Mammary epithelial cell (primary cell): ENCODE data around the gene ZNF521.

Experiments
- CTCF ChIP-seq, 2 donors: IDR thresholded peaks in 1 of 2; conservative IDR thresholded peaks in 1 of 2; 2 replicates each; pipeline ENCODE4 v1.5.1; 2011 to 2012; ENCODE audit warnings: inconsistent platforms in 2 of 2, low read length in 2 of 2, mild to moderate bottlenecking in 2 of 2, control low read depth in 1 of 2, low read depth in 1 of 2; ENCODE audit not compliant: insufficient read depth in 1 of 2; ENCODE audit errors: extremely low read depth in 1 of 2
- EZH2 ChIP-seq: IDR thresholded peaks from 2 replicates; pipeline ENCODE4 v1.6.1; 2012; ENCODE audit warnings: low read length, inconsistent platforms, borderline replicate concordance

DNA sequence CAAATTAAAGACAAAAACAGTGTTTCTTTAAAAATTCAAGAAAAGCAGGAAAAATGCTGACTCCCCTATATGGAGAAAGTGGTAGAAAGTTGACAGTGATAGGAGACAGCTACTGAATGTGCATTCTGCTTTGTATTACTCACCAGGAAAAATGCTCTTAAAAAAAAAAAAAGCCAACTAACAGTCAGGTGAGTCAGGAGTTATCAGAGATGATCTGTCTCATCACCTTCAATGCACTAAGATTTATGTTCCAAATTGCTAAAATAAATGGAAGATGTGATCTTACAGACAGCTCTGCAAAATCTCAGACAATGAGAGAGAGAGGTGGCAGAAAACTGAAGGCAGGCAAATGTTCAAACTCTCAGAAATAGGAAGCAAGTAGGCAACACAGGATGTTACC, 47.6 kb upstream of the ZNF521 start:
- no peak for TF ChIP-seq CTCF (conservative IDR thresholded peaks at IDR 0.05 in 1 of 2, IDR thresholded peaks at IDR 0.05 in 1 of 2; ENCODE audit: extremely low read depth in 1 of 2, insufficient read depth in 1 of 2, low read depth in 1 of 2, low read length in 2 of 2)
- TF ChIP-seq EZH2 = no peak
